ENCODE results near the gene ECI1.
"Not testable (repeated sequence)": the region's sequence is repeated elsewhere in the genome, so short reads cannot be mapped to it uniquely, and the experiment has no call there.

ECI1 gene

GRCh38 chr16:2204416-2205103 is 46.8 kb downstream of the ECI1 start:
- Histone ChIP-seq H3K4me2 (ENCODE audit: low read length) (peak overlapping the region; percentile 99), H3K27ac (ENCODE audit: low read depth, low read length) (peak overlapping the region; percentile 56; the same call in 1 of the 2 replicates), H3K27me3 (ENCODE audit: control insufficient read depth, low read length) (peaks cover 9% of the 10 kb centered on the region), H3K79me2 (ENCODE audit: control insufficient read depth, low read length) (peaks cover 24% of the 10 kb centered on the region), H3K4me3 (ENCODE audit: low read length) (peak overlapping the region; percentile 96), H3K9me2 (replicated peaks; ENCODE audit: control insufficient read depth, low read length) (no peaks in the 10 kb centered on the region), H3K36me3 (ENCODE audit: control insufficient read depth, low read length) (peaks cover 36% of the 10 kb centered on the region), H3K9me3 (ENCODE audit: control insufficient read depth, insufficient read depth, low read length) (no peaks in the 10 kb centered on the region), H3K4me1 (ENCODE audit: control insufficient read depth, low read length) (peaks cover 19% of the 10 kb centered on the region), H4K20me1 (ENCODE audit: control insufficient read depth, insufficient read depth, low read depth, low read length) (no peaks in the 10 kb centered on the region), H3F3A (ENCODE audit: control insufficient read depth, insufficient read depth) (no peaks in the 10 kb centered on the region)
- TF ChIP-seq EZH2phosphoT487 (IDR thresholded peaks at IDR 0.05; ENCODE audit: borderline replicate concordance, low read length) (no peak), CTCF (IDR thresholded peaks at IDR 0.05; ENCODE audit: low read depth, low read length, poor library complexity, severe bottlenecking) (no peak)

GRCh38 chr16:2203119-2203688 is 48.2 kb downstream of the ECI1 start:
- Histone ChIP-seq H3K4me1 (ENCODE audit: control insufficient read depth, low read length) (peaks cover 19% of the 10 kb centered on the region), H3K79me2 (ENCODE audit: control insufficient read depth, low read length) (peaks cover 24% of the 10 kb centered on the region), H3K27me3 (ENCODE audit: control insufficient read depth, low read length) (peaks cover 20% of the 10 kb centered on the region), H3K36me3 (ENCODE audit: control insufficient read depth, low read length) (peaks cover 23% of the 10 kb centered on the region)
- H4K20me1 ChIP-seq (ENCODE audit: control insufficient read depth, insufficient read depth, low read depth, low read length); H3K9me3 ChIP-seq (ENCODE audit: control insufficient read depth, insufficient read depth, low read length); H3K4me3 ChIP-seq (ENCODE audit: low read length); H3K4me2 ChIP-seq (ENCODE audit: low read length); H3F3A ChIP-seq (ENCODE audit: control insufficient read depth, insufficient read depth); H3K9me2 ChIP-seq (replicated peaks; ENCODE audit: control insufficient read depth, low read length); H3K27ac ChIP-seq (ENCODE audit: low read depth, low read length): not testable (repeated sequence)

GRCh38 chr16:2200313-2200712 is 51.1 kb downstream of the ECI1 start:
- Histone ChIP-seq H3K36me3 (ENCODE audit: control insufficient read depth, low read length) (no peaks in the 10 kb centered on the region), H3K27me3 (ENCODE audit: control insufficient read depth, low read length) (peaks cover 42% of the 10 kb centered on the region), H4K20me1 (ENCODE audit: control insufficient read depth, insufficient read depth, low read depth, low read length) (peaks cover 1% of the 10 kb centered on the region; the same call in 1 of the 2 replicates), H3F3A (ENCODE audit: control insufficient read depth, insufficient read depth) (no peaks in the 10 kb centered on the region), H3K79me2 (ENCODE audit: control insufficient read depth, low read length) (no peaks in the 10 kb centered on the region), H3K4me2 (ENCODE audit: low read length) (no peak overlapping the region), H3K4me1 (ENCODE audit: control insufficient read depth, low read length) (peaks cover 14% of the 10 kb centered on the region), H3K27ac (ENCODE audit: low read depth, low read length) (no peak overlapping the region), H3K4me3 (ENCODE audit: low read length) (no peak overlapping the region), H3K9me3 (ENCODE audit: control insufficient read depth, insufficient read depth, low read length) (no peaks in the 10 kb centered on the region), H3K9me2 (replicated peaks; ENCODE audit: control insufficient read depth, low read length) (no peaks in the 10 kb centered on the region)
- TF ChIP-seq EZH2phosphoT487 (IDR thresholded peaks at IDR 0.05; ENCODE audit: borderline replicate concordance, low read length) (no peak), CTCF (IDR thresholded peaks at IDR 0.05; ENCODE audit: low read depth, low read length, poor library complexity, severe bottlenecking) (no peak)

- peaks cover 14% of the 10 kb centered on the region for H3K4me1 ChIP-seq (ENCODE audit: control insufficient read depth, low read length)
- H3K4me2 ChIP-seq (ENCODE audit: low read length), result no peak overlapping the region
- no peaks in the 10 kb centered on the region for H3K9me3 ChIP-seq (ENCODE audit: control insufficient read depth, insufficient read depth, low read length)
- H3K36me3 ChIP-seq (ENCODE audit: control insufficient read depth, low read length), result no peaks in the 10 kb centered on the region
- no peaks in the 10 kb centered on the region for H3K9me2 ChIP-seq (replicated peaks; ENCODE audit: control insufficient read depth, low read length)
- no peaks in the 10 kb centered on the region for H3F3A ChIP-seq (ENCODE audit: control insufficient read depth, insufficient read depth)
- TF ChIP-seq CTCF (IDR thresholded peaks at IDR 0.05; ENCODE audit: low read depth, low read length, poor library complexity, severe bottlenecking) (no peak), EZH2phosphoT487 (IDR thresholded peaks at IDR 0.05; ENCODE audit: borderline replicate concordance, low read length) (no peak)
- H3K79me2 ChIP-seq (ENCODE audit: control insufficient read depth, low read length), result no peaks in the 10 kb centered on the region
- H4K20me1 ChIP-seq (ENCODE audit: control insufficient read depth, insufficient read depth, low read depth, low read length), result peaks cover 5% of the 10 kb centered on the region; the same call in 1 of the 2 replicates
- no peak overlapping the region for H3K4me3 ChIP-seq (ENCODE audit: low read length)
- peaks cover 49% of the 10 kb centered on the region for H3K27me3 ChIP-seq (ENCODE audit: control insufficient read depth, low read length)
- H3K27ac ChIP-seq (ENCODE audit: low read depth, low read length), result no peak overlapping the region
These were observed 51.7 kb downstream of the ECI1 start for GRCh38 chr16:2199621-2200139.

Data from DOHH2 (cell line).